NCI-H128 (cell line): ENCODE measurements around the gene CEACAM1.
"Not testable (repeated sequence)": the region's sequence is repeated elsewhere in the genome, so short reads cannot be mapped to it uniquely, and the experiment has no call there.

Experiments
- DNase-seq: peaks from one replicate; lab custom pipeline; 2025; ENCODE audit not compliant: unreplicated experiment; lab: John Stamatoyannopoulos, UW

CEACAM1 gene

DNA sequence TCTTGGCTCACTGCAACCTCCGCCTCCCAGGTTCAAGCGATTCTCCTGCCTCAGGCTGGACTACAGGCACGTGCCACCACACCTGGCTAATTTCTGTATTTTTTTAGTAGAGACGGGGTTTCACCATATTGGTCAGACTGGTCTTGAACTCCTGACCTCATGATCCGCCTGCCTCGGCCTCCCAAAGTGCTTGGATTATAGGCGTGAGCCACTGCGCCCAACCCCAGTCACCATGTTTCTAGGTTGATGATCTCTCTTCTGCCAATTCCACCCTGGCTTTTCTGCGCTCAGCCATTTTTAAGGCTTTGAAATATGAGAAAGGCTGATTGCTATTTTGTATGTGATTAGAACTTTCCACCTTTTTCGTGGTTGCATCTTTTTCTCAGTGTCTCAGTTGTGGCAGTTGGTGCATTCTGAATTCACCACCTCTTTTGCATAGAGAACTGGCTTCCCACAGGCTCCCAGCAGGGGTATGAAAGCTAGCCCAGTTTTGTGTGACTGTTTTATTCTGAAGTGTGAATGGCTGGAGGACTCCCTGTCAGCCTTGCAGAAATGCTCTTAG lies 15.5 kb downstream of the CEACAM1 start:
- no peak for DNase-seq

- DNase-seq: no peak
These were observed 16.1 kb downstream of the CEACAM1 start for GRCh38 chr19:42512130-42512636.

GRCh38 chr19:42511340-42511739 lies 16.9 kb downstream of the CEACAM1 start:
- DNase-seq: no peak

DNA sequence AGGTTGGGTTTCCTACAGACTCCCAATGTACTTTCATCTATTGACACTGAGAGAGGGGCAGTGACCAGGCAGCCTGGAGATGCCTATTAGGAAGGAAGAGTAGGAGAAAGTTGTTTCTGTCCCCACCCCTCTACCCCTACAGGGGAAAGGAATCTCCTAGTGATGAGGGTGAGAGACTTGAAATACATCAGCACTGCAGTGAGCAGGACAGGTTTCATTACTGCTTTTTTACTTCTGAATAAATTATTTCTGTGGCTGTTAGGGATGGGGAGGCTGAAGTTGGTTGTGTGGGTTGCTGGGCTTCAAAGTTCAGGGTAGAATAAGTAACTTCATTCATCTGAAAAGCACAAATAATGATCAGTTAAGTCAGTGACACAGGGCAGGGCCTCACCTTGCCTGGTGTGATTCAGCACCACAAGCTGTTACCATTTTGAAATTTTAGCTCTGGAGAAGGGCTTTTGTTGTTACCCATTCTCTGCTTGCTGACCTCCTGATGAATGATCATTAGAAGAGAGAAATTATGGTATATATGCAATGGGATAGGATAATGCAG lies 19.3 kb downstream of the CEACAM1 start:
- DNase-seq: no peak

GRCh38 chr19:42505066-42505465 lies 23.2 kb downstream of the CEACAM1 start:
- DNase-seq: no peak

- no peak for DNase-seq
These were observed 26.5 kb downstream of the CEACAM1 start for GRCh38 chr19:42501733-42502132.

GRCh38 chr19:42501243-42501642 lies 27.0 kb downstream of the CEACAM1 start:
- DNase-seq: not testable (repeated sequence)

- DNase-seq: no peak
These were observed 30.0 kb downstream of the CEACAM1 start for GRCh38 chr19:42498169-42498757.

DNA sequence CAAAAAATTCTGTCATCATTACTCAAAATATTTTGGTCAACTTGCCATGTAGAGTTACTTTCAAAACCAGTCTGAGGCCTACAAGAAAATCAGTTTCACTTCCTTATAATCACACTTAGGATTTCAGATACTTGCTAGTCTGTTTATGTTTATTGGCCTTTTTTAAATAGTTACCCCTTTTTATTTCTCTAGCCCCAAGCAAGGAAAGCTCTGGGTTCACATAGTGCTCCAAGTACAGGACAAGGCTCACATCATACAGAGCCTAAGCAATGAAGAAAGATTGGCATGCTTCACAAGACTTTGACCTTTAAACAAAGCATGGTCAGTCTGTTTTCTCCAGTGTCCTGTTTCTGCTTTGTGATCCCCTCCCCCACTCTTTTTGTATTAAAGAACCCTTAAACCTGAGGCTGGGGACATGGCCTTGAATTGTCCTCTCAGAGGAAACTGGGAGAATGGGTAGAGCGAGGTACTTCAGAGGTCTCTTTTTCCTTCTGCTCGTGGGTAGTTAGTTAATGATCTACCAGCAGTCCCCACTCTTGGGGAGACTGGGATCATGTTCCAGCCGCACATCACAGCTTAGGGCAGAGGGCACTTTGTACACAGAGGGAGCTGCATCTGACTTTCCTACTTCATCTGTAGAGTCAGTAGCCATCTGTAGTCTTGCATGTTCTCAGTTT lies 30.7 kb downstream of the CEACAM1 start:
- no peak for DNase-seq

GRCh38 chr19:42496460-42497133 lies 31.7 kb downstream of the CEACAM1 start:
- no peak for DNase-seq

GRCh38 chr19:42495663-42496062 lies 32.6 kb downstream of the CEACAM1 start:
- DNase-seq: no peak

- DNase-seq: no peak
These were observed 34.0 kb downstream of the CEACAM1 start for GRCh38 chr19:42494321-42494720.

- DNase-seq: no peak
These were observed 39.3 kb downstream of the CEACAM1 start for GRCh38 chr19:42488783-42489521.

- no peak for DNase-seq
These were observed 40.5 kb downstream of the CEACAM1 start for GRCh38 chr19:42487798-42488178.

GRCh38 chr19:42487032-42487797 lies 41.1 kb downstream of the CEACAM1 start:
- DNase-seq: no peak

- not testable (repeated sequence) for DNase-seq
These were observed 43.2 kb downstream of the CEACAM1 start for GRCh38 chr19:42485036-42485435.

- DNase-seq: no peak
These were observed 47.8 kb downstream of the CEACAM1 start for GRCh38 chr19:42480335-42481095.

DNA sequence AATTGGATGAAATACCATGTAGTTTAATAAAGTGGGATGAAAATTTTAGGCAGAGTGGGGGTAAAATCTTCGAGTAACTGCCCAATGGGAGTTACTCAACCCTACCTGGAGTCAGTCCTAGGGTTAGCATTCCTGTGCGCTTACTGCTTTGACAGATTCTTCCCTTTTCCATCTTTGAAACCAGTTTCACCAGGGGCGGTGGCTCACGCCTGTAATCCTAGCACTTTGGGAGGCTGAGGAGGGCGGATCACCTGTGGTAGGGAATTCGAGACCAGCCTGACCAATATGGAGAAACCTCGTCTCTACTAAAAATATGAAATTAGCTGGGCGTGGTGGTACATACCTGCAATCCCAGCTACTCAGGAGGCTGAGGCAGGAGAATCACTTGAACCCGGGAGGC lies 48.5 kb downstream of the CEACAM1 start:
- DNase-seq: no peak

DNA sequence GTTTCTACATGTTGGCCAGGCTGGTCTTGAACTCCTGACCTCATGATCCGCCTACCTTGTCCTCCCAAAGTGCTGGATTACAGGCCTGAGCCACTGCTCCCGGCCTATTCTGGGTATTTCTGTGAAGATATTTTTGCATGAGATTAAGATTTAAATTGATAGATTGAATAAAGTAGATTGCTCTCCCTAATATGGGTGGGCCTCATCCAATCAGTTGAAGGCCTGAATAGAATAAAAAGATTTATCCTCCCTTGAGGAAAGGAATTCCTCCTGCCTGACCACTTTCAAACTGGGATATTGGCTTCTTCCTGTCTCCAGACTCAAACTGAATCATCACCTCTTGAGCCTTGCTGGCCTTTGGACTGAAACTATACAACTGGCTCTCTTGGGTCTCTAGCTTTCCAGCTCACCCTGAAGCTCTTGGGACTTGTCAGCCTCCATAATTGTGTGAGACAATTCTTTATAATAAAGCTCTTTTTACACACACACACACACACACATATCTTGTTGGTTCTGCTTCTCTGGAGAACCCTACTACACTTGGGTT lies 49.4 kb downstream of the CEACAM1 start:
- DNase-seq: no peak
